ENCODE data around the gene PKHD1. TPM values are rescaled to one million over a fixed set of nuclear protein-coding genes. Genes with fewer than 3 reads are reported as not detected.

Gene PKHD1
- total RNA-seq, 1 experiment from 2014 or later = not detected

- no peak for DNase-seq (ENCODE audit: extremely low read depth, low read depth)
Observed at GRCh38 chr6:51578994-51579393, 508.4 kb downstream of the PKHD1 start.

- no peak for DNase-seq (ENCODE audit: extremely low read depth, low read depth)
Observed at GRCh38 chr6:51578362-51578761, 509.1 kb downstream of the PKHD1 start.

GRCh38 chr6:51574040-51574439 is 513.4 kb downstream of the PKHD1 start:
- DNase-seq (ENCODE audit: extremely low read depth, low read depth) = no peak

- DNase-seq (ENCODE audit: extremely low read depth, low read depth) = no peak
Observed at GRCh38 chr6:51571168-51571567, 516.2 kb downstream of the PKHD1 start.

DNA sequence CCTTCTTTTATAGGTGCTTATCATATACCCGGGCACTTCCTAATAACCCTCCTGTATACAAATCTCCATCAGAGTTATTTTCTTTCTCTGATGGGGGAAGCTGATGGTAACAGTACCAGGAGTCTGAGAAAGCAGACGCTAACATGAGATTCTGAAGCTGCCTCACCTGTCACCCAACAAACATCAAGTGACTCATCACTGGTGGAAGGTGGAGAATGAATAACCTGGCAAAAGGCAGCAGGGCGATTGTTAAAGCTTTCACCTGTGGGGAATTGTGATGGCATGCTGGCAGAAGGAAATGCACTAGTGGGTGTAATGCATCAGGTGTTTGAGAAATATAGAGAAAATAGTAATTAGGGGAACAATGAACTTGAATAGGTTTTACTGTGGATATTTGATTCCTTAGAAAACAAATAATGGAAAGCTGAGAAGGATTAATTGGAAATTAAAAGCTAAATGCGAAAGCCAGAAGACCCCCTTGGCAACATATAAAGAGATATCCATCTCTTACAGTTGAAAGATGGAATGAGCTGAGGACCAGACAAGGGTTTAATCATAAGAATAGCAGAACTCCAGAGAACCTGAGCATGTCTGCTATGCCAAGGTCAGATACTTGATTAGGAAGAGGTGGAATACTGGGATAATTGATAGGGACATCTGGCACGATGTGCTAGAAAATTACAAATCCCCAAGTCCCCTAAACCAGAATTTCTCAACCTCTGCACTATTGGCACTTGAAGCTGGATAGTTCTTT is 517.1 kb downstream of the PKHD1 start:
- DNase-seq (ENCODE audit: extremely low read depth, low read depth) = no peak

DNA sequence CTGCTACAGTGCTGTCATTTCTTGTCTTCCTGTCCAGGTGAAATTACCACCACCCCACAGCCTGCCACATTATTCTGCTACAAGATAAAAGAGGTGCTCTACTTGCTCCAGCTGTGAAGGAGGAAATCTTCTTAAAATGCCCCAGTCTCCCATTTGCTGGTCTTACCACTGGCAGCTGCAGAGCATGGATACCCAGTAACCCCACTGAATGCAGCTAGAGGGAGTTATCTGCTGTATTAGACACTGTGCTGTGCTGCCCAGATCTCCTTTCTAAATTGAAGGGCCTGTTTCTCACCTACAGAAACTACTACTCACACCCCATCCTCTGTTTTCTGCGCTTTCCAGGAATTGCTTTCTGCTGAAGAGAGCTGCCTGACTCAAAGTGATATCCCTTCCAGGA is 517.8 kb downstream of the PKHD1 start:
- DNase-seq (ENCODE audit: extremely low read depth, low read depth) = no peak

- DNase-seq (ENCODE audit: extremely low read depth, low read depth) = no peak
Observed at GRCh38 chr6:51568771-51569170, 518.6 kb downstream of the PKHD1 start.

DNA sequence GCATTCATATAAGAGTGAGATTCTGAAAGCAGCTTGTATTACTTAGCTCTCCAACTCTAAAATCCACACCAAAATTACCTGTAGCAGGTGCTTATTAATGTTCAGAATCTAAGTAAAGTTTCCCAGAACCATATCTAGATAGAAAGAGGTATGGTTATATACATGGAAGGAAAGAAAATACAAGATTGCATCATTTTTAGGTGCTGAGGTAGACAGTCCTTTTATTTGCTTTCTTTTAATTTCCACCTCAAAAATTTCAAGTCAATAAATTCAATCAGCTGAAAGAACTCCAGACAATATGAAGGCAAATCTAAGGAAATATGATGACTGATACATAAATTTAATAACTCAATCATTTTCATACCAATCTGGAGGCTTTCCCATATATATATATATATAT is 521.9 kb downstream of the PKHD1 start:
- DNase-seq (ENCODE audit: extremely low read depth, low read depth) = no peak

Small RNA genes within 50 kb of the gene (small RNA-seq; reads per million reads assigned to genes)
- gene RN7SL580P = 0 reads per million in 2 experiments

Other genes starting within 250 kb of the PKHD1 start
- gene IL17A, start 98.8 kb upstream of the PKHD1 start, total RNA-seq (2014; rRNA removed; shearing (Covaris generic)) = not detected in 2 replicates
- gene IL17F, start 156.9 kb upstream of the PKHD1 start, total RNA-seq (2014; rRNA removed; shearing (Covaris generic)) = not detected in 2 replicates
- gene MCM3, start 197.1 kb upstream of the PKHD1 start, total RNA-seq (2014; rRNA removed; shearing (Covaris generic)) = 32.7 and 35.4 TPM in 2 replicates